ENCODE results near the gene CADM2.

DNA sequence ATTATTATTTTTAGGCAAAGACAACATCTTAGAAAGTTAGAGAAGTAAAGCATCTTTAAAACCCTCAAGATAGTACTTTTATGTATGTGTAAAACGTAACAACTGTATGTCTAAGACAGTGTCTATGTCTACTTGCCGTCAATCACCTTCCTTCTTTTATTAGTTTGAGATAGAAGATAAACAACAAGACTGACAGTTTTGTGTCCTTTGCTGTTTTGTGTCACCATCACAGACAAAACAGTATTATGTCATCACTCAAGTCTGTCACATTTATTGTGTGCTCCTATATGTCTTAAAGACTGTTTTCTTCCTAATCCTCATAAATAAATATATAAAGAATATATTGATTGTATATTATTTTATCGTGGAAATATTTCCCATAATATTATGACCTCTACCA is 908.3 kb downstream of the CADM2 start:
- TF ChIP-seq EP300 (IDR thresholded peaks at IDR 0.05) (no peak), POLR2A (IDR thresholded peaks at IDR 0.05) (no peak)
- TF ChIP-seq, protein P1, sequence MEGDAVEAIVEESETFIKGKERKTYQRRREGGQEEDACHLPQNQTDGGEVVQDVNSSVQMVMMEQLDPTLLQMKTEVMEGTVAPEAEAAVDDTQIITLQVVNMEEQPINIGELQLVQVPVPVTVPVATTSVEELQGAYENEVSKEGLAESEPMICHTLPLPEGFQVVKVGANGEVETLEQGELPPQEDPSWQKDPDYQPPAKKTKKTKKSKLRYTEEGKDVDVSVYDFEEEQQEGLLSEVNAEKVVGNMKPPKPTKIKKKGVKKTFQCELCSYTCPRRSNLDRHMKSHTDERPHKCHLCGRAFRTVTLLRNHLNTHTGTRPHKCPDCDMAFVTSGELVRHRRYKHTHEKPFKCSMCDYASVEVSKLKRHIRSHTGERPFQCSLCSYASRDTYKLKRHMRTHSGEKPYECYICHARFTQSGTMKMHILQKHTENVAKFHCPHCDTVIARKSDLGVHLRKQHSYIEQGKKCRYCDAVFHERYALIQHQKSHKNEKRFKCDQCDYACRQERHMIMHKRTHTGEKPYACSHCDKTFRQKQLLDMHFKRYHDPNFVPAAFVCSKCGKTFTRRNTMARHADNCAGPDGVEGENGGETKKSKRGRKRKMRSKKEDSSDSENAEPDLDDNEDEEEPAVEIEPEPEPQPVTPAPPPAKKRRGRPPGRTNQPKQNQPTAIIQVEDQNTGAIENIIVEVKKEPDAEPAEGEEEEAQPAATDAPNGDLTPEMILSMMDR (IDR thresholded peaks at IDR 0.05) = no peak

All from upper lobe of left lung (tissue), 4 donors.